IPS-11a (cell line): Measurements from ENCODE around the gene CHMP2B.
"Not testable (repeated sequence)": the region's sequence is repeated elsewhere in the genome, so short reads cannot be mapped to it uniquely, and the experiment has no call there.

Experiments
- H3K4me3 ChIP-seq: one replicate; pipeline ENCODE4 v1.5.1; 2013; ENCODE audit warnings: low read depth, low read length, control low read depth

CHMP2B gene

GRCh38 chr3:87229113-87229512 lies 2.0 kb downstream of the CHMP2B start:
- no peak overlapping the region for H3K4me3 ChIP-seq

GRCh38 chr3:87233805-87234204 lies 6.7 kb downstream of the CHMP2B start:
- H3K4me3 ChIP-seq: no peak overlapping the region

- H3K4me3 ChIP-seq: no peak overlapping the region
These were observed 9.0 kb downstream of the CHMP2B start for GRCh38 chr3:87236093-87236492.

- no peak overlapping the region for H3K4me3 ChIP-seq
These were observed 19.7 kb downstream of the CHMP2B start for GRCh38 chr3:87246662-87247429.

GRCh38 chr3:87247430-87247773 lies 20.3 kb downstream of the CHMP2B start:
- no peak overlapping the region for H3K4me3 ChIP-seq

- H3K4me3 ChIP-seq: not testable (repeated sequence)
These were observed 21.1 kb downstream of the CHMP2B start for GRCh38 chr3:87248231-87248630.

- H3K4me3 ChIP-seq: no peak overlapping the region
These were observed 21.7 kb downstream of the CHMP2B start for GRCh38 chr3:87248831-87249230.

GRCh38 chr3:87250009-87250408 lies 22.9 kb downstream of the CHMP2B start:
- no peak overlapping the region for H3K4me3 ChIP-seq

GRCh38 chr3:87260270-87260669 lies 33.2 kb downstream of the CHMP2B start:
- no peak overlapping the region for H3K4me3 ChIP-seq

GRCh38 chr3:87261925-87262324 lies 34.8 kb downstream of the CHMP2B start:
- no peak overlapping the region for H3K4me3 ChIP-seq

GRCh38 chr3:87267953-87268645 lies 41.0 kb downstream of the CHMP2B start:
- no peak overlapping the region for H3K4me3 ChIP-seq

- H3K4me3 ChIP-seq: no peak overlapping the region
These were observed 41.6 kb downstream of the CHMP2B start for GRCh38 chr3:87268646-87269211.

- no peak overlapping the region for H3K4me3 ChIP-seq
These were observed 42.6 kb downstream of the CHMP2B start for GRCh38 chr3:87269723-87270122.

- H3K4me3 ChIP-seq: no peak overlapping the region
These were observed 44.0 kb downstream of the CHMP2B start for GRCh38 chr3:87270908-87271700.

- H3K4me3 ChIP-seq: no peak overlapping the region
These were observed 45.7 kb downstream of the CHMP2B start for GRCh38 chr3:87272718-87273341.

- H3K4me3 ChIP-seq: no peak within 1 kb of the TSS
These were observed 49.4 kb downstream of the CHMP2B start, which contains the start of gene POU1F1 for GRCh38 chr3:87276484-87276883. POU1F1 (minus strand) TSS chr3:87276584; CDS start chr3:87276462, 122 bp downstream.

GRCh38 chr3:87287011-87287410 lies 59.9 kb downstream of the CHMP2B start:
- H3K4me3 ChIP-seq: no peak overlapping the region

- H3K4me3 ChIP-seq: no peak overlapping the region
These were observed 61.3 kb downstream of the CHMP2B start for GRCh38 chr3:87288446-87288845.

GRCh38 chr3:87298111-87298718 lies 71.1 kb downstream of the CHMP2B start:
- H3K4me3 ChIP-seq: no peak overlapping the region

- H3K4me3 ChIP-seq: not testable (repeated sequence)
These were observed 77.9 kb downstream of the CHMP2B start for GRCh38 chr3:87305031-87305430.
